Panc1 (cell line): Measurements from ENCODE around the gene MYO16.

Source experiments
- POLR2AphosphoS5 ChIP-seq: IDR thresholded peaks from 2 replicates; pipeline ENCODE4 v1.6.1; 2012; ENCODE audit warnings: mild to moderate bottlenecking, low read depth, low read length, moderate library complexity
- TF ChIP-seq, protein P1 (sequence below): fragments of 450-650 bp; IDR thresholded peaks from 2 replicates; pipeline ENCODE4 v1.5.1; 2017; ENCODE audit warnings: mild to moderate bottlenecking

GRCh38 chr13:108996430-108996829 lies 367.0 kb downstream of the MYO16 start:
- TF ChIP-seq, protein P1, sequence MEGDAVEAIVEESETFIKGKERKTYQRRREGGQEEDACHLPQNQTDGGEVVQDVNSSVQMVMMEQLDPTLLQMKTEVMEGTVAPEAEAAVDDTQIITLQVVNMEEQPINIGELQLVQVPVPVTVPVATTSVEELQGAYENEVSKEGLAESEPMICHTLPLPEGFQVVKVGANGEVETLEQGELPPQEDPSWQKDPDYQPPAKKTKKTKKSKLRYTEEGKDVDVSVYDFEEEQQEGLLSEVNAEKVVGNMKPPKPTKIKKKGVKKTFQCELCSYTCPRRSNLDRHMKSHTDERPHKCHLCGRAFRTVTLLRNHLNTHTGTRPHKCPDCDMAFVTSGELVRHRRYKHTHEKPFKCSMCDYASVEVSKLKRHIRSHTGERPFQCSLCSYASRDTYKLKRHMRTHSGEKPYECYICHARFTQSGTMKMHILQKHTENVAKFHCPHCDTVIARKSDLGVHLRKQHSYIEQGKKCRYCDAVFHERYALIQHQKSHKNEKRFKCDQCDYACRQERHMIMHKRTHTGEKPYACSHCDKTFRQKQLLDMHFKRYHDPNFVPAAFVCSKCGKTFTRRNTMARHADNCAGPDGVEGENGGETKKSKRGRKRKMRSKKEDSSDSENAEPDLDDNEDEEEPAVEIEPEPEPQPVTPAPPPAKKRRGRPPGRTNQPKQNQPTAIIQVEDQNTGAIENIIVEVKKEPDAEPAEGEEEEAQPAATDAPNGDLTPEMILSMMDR = no peak
- no peak for TF ChIP-seq POLR2AphosphoS5
